T follicular helper cell (primary cell): Measurements from ENCODE around the gene CENPO.
A peak's percentile ranks its signal among the peaks of the same experiment; 100 is the strongest.

ENCODE experiments used
- DNase-seq: peaks from one replicate; pipeline ENCODE4 v3.0.0-alpha.2; 2020; ENCODE audit warnings: low read depth
- total RNA-seq, 2 experiments: gene quantifications; one replicate each; lab custom pipeline; 2026; lab: John Stamatoyannopoulos, UW

Gene CENPO, protein sequence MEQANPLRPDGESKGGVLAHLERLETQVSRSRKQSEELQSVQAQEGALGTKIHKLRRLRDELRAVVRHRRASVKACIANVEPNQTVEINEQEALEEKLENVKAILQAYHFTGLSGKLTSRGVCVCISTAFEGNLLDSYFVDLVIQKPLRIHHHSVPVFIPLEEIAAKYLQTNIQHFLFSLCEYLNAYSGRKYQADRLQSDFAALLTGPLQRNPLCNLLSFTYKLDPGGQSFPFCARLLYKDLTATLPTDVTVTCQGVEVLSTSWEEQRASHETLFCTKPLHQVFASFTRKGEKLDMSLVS
- total RNA-seq: 10.9 to 18.6 reads per million in 2 experiments

- DNase-seq: peak; percentile 90
These were observed at the start of gene CENPO, which contains the start of gene PTRHD1 for GRCh38 chr2:24792874-24793760. Gene CENPO (plus strand): TSS chr2:24793425. CDS start chr2:24793920, 495 bp downstream. Gene PTRHD1 (minus strand): TSS chr2:24793391. CDS start chr2:24793377, 14 bp downstream.

DNA sequence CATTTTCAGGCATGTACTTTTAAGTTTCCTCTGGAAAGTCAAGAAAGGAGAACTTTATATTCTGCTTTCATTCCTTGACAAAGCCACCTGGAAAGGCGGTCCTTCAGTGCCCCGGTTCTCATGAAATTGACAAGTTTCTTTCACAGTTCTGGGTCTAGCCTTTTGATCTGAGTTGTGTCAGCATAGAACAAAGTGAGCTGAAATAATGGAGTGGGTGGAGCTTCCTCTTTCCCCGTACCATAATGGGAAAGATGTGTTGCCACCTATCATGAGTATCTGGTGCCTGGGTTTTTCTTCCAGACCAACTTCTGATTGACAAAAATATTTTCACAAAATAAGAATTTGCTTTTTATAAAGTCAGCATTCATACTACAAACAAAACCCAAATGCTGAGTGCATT, 49.3 kb upstream of the CENPO start:
- no peak for DNase-seq

GRCh38 chr2:24744356-24744755, 48.9 kb upstream of the CENPO start:
- DNase-seq: no peak

DNA sequence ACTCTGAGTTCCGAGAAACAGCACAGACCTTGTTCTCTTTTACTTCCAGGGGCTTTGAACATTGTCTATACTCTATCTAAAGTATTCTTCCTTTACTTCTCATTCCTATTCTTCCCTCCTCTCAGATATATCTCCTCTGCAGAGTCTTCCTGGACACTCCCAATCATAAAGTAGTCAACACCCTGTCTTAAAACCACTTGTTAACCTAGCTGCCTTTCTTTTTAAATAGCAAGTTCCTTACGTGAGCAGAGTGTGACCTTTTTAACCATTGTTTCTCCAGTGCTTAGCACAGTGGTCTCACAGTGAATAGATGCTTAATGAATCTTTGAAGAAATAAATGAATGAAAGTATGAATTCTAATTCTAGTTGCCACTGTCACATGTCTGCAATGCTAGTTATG, 47.4 kb upstream of the CENPO start:
- DNase-seq: no peak

DNA sequence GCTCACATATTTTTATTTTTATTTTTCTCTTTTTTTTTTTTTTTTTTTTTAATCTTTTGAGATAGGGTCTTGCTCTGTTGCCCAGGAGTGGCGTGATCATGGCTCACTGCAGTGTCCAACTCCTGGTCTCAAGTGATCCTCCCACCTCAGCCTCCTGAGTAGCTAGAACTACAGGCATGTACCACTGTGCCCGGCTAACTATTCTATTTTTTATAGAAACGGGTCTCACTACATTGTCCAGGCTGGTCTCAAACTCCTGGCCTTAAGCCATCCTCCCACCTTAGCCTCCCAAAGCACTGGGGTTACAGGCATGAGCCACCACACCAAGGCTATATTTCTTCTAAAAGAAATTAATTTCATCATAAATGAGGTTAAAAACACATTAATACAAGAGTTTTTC, 45.9 kb upstream of the CENPO start:
- DNase-seq: no peak

GRCh38 chr2:24749069-24749691, 44.0 kb upstream of the CENPO start:
- DNase-seq: no peak

DNA sequence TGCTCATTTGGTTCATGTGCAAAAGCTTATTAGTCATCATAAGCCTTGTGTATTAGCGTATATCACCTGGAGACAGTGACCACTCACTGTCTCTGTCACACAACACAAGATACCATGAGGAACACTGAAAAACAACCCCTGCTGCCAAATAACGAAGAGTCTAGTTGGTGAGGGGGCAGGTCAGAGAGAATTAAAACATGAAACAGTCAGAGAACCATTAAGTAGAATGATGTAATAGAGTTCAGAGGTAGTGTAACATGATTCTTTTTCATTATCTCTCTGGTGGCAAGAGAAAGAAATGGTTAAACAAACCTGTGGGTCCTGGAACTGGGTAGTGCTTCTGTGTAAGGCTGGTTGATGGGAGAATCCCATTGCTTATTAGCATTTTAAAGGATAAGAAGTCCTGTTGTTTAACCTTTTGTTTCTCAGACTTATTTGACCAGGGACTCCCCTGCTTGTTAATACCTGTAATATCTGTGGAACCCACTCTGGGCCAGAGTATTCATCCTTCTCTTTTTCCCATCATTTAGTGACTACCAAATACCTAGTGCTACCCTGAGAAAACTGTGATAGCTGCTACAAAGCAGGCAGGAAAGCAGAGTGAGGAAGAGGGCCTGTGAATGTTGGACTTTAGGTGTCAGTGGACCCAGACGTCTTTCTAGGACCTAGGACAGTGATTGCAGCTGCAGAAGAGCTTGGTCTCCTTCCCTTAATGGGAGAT, 38.1 kb upstream of the CENPO start:
- DNase-seq: no peak

DNA sequence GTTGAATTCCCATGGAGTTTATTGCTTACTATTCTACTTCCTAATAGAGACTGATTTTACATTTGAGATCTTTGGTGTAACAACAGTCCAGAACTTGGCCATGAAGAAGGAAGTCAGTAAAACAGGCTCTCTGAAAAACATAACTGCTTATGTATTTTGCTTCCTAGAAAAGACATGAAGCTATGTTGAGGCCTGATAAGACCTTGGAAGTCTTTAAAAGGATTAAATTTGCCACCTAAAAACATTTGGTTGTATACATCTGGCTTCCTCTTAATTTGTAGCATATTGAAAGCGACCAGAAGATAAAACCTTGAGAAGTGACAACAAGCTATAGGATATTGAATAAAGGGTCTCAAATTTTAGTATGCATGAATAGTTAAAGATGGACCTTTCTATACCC, 36.4 kb upstream of the CENPO start:
- no peak for DNase-seq

- DNase-seq: no peak
These were observed 31.4 kb upstream of the CENPO start for GRCh38 chr2:24761866-24762265.

- no peak for DNase-seq
These were observed 30.7 kb upstream of the CENPO start for GRCh38 chr2:24762518-24762917.

DNA sequence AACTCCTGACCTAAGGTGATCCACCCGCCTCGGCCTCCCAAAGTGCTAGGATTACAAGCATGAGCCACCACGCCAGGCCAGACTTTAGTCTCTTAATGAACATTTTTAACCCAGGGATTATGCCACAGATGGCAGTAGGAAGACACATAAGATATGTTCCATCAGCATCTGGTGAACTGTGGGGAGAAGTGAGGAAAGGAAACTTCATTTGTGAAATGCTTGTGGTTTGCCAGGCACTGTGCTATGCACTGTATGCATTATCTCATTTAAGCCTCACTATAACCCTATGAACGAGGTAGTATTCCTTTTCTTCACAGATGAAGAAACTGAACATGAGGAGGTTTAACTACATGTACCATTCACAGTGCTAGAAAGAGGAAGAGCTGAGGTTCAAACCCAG, 29.4 kb upstream of the CENPO start:
- no peak for DNase-seq

DNA sequence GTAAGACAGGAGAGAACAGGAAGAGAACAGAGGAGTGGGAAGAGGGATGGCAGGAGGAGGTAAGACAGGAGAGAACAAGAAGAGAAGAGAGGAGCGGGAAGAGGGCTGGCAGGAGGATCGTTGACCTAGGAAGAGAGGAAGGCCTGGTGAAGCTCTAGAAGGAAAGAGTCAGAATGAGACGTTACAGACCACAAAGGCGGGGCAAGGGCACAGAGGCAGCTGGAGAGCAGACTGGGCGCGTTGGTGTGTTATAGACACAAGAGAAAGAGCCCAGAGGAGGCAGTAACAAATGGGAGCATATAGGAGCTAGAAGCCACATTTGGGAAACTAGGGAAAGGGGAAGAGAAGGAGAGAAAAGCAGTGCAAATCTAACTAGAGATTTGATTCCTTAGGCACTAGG, 26.6 kb upstream of the CENPO start:
- DNase-seq: no peak

- no peak for DNase-seq
These were observed 25.2 kb upstream of the CENPO start for GRCh38 chr2:24768013-24768412.

DNA sequence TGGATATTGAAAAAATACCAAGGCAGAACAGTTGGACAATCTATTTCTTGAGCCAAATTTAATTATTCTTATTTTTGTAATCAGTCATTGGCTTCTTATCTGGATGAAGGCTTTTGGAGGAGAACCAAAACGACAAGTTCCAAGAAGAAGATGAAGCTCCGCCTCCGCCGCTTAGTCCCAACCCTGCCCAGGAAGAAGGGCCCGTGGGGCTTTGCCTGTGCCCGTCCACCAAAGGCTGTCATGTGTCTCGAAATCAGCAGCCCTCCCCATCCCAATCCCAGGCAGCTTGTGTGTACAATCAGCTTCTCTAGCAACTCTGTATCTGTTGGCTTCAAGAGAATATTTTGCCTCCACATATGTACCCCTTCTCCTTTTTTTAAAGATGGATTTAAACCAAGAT, 24.6 kb upstream of the CENPO start:
- DNase-seq: no peak

GRCh38 chr2:24771061-24771460, 22.2 kb upstream of the CENPO start:
- no peak for DNase-seq

DNA sequence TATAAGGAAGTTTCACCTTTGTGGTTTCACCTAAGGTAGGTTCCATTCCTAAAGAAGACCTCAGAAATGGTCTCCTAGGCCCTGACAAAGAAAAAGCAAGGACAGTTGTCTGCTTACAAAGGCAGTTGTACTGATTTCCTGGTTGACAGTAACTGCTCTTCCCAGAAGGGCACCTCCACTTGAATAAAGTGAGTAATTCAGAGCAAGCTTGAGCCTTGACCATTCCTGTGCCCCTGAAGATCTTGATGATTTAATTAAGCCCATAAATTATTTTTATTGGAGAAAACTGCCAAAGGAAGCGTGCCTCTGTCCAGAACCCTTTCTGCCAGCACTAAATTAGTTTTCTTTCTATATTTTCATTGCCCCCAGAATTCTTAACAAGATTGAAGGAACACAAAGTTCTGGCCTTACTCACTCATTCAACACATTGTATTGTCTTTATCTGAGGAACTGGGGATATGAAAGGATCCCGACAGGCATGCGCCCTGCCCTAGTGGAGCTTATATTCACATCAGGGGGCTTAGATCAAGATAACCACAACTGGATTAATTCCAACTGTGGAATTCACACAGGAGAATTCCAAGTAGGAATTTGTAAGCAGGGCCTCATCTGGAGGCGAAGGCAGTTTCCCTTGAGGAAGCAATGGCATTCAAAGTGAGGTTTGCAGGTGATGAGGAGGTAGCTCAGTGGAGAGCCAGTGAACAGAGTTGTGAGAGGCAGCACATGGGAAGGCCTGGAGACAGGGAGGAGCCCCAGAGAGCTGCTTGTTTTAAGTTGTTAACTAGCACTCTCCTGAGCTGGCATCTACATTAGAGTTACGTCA, 21.2 kb upstream of the CENPO start:
- DNase-seq: no peak

DNA sequence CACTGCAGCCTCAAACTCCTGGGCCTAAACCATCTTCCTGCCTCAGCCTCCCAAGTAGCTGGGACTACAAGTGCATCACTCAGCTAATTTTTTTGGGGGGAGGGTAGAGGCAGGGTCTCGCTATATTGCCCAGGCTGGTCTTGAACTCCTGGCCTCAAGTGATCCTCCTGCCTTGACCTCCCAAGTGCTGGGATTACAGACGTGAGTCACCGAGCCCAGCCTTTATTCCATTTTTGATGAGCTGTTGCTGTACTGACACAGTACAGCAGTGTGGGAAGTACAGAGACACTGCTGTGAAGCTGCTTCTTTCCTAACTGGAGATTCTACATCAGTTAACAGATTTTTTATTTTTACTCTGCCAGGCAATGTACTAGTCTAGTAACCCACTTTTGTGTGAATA, 18.9 kb upstream of the CENPO start:
- DNase-seq: no peak

DNA sequence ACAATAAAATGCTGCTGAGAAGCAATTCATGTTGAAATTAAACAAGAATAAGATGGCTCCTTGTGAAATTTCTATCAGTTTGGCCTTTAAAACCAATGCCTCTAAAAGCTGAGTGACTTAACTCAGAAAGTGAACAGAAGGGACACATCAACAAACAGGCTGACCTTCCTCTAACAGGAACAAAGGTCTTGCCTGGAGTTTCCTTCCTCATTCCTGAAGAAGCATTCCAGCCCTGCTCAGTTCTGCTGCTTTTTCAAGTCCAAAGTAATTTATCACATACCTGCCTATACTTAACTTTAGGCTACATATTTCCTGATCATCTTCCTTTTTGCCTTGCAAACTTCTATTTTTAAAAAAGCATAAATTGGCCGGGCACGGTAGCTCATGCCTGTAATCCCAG, 14.1 kb upstream of the CENPO start:
- DNase-seq: no peak

GRCh38 chr2:24783641-24784040, 9.6 kb upstream of the CENPO start:
- DNase-seq: no peak

GRCh38 chr2:24785671-24786321, 7.4 kb upstream of the CENPO start:
- DNase-seq: no peak

- DNase-seq: no peak
These were observed 5.7 kb upstream of the CENPO start for GRCh38 chr2:24787532-24787931.
